GM12878 (cell line): Measurements from ENCODE around the gene MRAS. TPM values are rescaled to one million over a fixed set of nuclear protein-coding genes. Genes with fewer than 3 reads are reported as not detected.

Source experiments
- E4F1 ChIP-seq: fragments of 450-650 bp; IDR thresholded peaks from 2 replicates; pipeline ENCODE4 v1.6.1; 2018; ENCODE audit warnings: borderline replicate concordance, mild to moderate bottlenecking; ENCODE audit not compliant: partially characterized antibody
- PML ChIP-seq: IDR thresholded peaks from 2 replicates; pipeline ENCODE4 v1.6.1; 2012; ENCODE audit warnings: low read length, inconsistent platforms
- RAD21 ChIP-seq: IDR thresholded peaks from 2 replicates; pipeline ENCODE4 v1.6.1; 2011; ENCODE audit warnings: mild to moderate bottlenecking, low read depth, low read length, moderate library complexity; ENCODE audit not compliant: insufficient read depth
- TARDBP ChIP-seq: IDR thresholded peaks from 2 replicates; pipeline ENCODE4 v1.6.1; 2016; ENCODE audit warnings: borderline replicate concordance
- ZBED1 ChIP-seq: IDR thresholded peaks from 2 replicates; pipeline ENCODE4 v1.6.1; 2016; ENCODE audit warnings: borderline replicate concordance
- polyA plus RNA-seq, 11 experiments: library from polyadenylated mRNA; depleted of rRNA in 4 of 11; unstranded in 6 of 11; stranded (reverse) in 5 of 11; fragments of >200 nt; fragmentation: Nextera tagmentation in 4 of 11; fragmentation: Illumina TruSeq in 1 of 11; extraction: Ambion mirVana in 4 of 11; extraction: Trizol in 1 of 11; gene quantifications; 1 replicate in 1 of 11; 2 replicates in 10 of 11; pipeline versions ENCODE4 v1.2.1 to v1.2.3, GENCODE V29; 2011 to 2016; ENCODE audit warnings: inconsistent platforms in 2 of 11, missing spikeins in 2 of 11, low read depth in 1 of 11
- total RNA-seq, 4 experiments: library from RNA; depleted of rRNA in 3 of 4; stranded (reverse); fragments of >200 nt in 3 of 4; fragmentation: Illumina TruSeq in 1 of 4; extraction: Trizol in 1 of 4; gene quantifications; 2 replicates each; pipeline versions ENCODE4 v1.2.1 to v1.2.3, GENCODE V29; 2013 to 2021
- TF ChIP-seq, protein P1 (sequence below): fragments of 450-650 bp; formaldehyde crosslinking; IDR thresholded peaks from 2 replicates; pipeline ENCODE4 v1.4.0; 2020; ENCODE audit warnings: mild to moderate bottlenecking, moderate library complexity
- TF ChIP-seq, protein P2 (sequence below): fragments of 450-650 bp; formaldehyde crosslinking; IDR thresholded peaks from 2 replicates; pipeline ENCODE4 v1.5.0; 2022; ENCODE audit warnings: mild to moderate bottlenecking, missing genetic modification characterization

Gene MRAS
- total and polyA plus RNA-seq, 10 of the 15 experiments (the other 5 are each of a cell fraction or from before 2014, with no cell fraction given) = 0.01 to 0.44 (median 0.17) TPM; not detected in 6

- TF ChIP-seq, protein P1, sequence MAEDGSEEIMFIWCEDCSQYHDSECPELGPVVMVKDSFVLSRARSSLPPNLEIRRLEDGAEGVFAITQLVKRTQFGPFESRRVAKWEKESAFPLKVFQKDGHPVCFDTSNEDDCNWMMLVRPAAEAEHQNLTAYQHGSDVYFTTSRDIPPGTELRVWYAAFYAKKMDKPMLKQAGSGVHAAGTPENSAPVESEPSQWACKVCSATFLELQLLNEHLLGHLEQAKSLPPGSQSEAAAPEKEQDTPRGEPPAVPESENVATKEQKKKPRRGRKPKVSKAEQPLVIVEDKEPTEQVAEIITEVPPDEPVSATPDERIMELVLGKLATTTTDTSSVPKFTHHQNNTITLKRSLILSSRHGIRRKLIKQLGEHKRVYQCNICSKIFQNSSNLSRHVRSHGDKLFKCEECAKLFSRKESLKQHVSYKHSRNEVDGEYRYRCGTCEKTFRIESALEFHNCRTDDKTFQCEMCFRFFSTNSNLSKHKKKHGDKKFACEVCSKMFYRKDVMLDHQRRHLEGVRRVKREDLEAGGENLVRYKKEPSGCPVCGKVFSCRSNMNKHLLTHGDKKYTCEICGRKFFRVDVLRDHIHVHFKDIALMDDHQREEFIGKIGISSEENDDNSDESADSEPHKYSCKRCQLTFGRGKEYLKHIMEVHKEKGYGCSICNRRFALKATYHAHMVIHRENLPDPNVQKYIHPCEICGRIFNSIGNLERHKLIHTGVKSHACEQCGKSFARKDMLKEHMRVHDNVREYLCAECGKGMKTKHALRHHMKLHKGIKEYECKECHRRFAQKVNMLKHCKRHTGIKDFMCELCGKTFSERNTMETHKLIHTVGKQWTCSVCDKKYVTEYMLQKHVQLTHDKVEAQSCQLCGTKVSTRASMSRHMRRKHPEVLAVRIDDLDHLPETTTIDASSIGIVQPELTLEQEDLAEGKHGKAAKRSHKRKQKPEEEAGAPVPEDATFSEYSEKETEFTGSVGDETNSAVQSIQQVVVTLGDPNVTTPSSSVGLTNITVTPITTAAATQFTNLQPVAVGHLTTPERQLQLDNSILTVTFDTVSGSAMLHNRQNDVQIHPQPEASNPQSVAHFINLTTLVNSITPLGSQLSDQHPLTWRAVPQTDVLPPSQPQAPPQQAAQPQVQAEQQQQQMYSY (CRISPR knock-in tag) = no peak
- TF ChIP-seq, protein P2, sequence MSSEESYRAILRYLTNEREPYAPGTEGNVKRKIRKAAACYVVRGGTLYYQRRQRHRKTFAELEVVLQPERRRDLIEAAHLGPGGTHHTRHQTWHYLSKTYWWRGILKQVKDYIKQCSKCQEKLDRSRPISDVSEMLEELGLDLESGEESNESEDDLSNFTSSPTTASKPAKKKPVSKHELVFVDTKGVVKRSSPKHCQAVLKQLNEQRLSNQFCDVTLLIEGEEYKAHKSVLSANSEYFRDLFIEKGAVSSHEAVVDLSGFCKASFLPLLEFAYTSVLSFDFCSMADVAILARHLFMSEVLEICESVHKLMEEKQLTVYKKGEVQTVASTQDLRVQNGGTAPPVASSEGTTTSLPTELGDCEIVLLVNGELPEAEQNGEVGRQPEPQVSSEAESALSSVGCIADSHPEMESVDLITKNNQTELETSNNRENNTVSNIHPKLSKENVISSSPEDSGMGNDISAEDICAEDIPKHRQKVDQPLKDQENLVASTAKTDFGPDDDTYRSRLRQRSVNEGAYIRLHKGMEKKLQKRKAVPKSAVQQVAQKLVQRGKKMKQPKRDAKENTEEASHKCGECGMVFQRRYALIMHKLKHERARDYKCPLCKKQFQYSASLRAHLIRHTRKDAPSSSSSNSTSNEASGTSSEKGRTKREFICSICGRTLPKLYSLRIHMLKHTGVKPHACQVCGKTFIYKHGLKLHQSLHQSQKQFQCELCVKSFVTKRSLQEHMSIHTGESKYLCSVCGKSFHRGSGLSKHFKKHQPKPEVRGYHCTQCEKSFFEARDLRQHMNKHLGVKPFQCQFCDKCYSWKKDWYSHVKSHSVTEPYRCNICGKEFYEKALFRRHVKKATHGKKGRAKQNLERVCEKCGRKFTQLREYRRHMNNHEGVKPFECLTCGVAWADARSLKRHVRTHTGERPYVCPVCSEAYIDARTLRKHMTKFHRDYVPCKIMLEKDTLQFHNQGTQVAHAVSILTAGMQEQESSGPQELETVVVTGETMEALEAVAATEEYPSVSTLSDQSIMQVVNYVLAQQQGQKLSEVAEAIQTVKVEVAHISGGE = no peak
- TF ChIP-seq E4F1 (no peak), RAD21 (no peak), ZBED1 (no peak), TARDBP (no peak), PML (no peak)
Observed at GRCh38 chr3:138354376-138354775, 6.0 kb downstream of the MRAS start (continued).
